Right atrium auricular region (tissue), 2 donors: ENCODE data around the gene DDR1. TPM values are rescaled to one million over a fixed set of nuclear protein-coding genes. Genes with fewer than 3 reads are reported as not detected.

Experiments
- DNase-seq: peaks from one replicate; pipeline ENCODE4 v3.0.0-alpha.2; 2019; ENCODE audit warnings: low spot score
- H3K27ac ChIP-seq, 2 donors: fragments of 200-600 bp; sonication (generic); 1 replicate in 1 of 2; 2 replicates in 1 of 2; pipeline ENCODE4 v1.5.1; 2016 to 2019
- H3K27me3 ChIP-seq, 2 donors: fragments of 200-600 bp; sonication (generic); one replicate each; pipeline versions ENCODE4 v1.5.1 to v1.6.0; 2017 to 2019
- H3K36me3 ChIP-seq: fragments of 200-600 bp; sonication (generic); one replicate; pipeline ENCODE4 v1.5.1; 2016
- H3K4me1 ChIP-seq, 2 donors: fragments of 200-600 bp; sonication (generic); one replicate each; pipeline versions ENCODE4 v1.5.1 to v1.6.0; 2017 to 2019
- H3K4me3 ChIP-seq, 2 donors: fragments of 200-600 bp; sonication (generic); 1 replicate in 1 of 2; 2 replicates in 1 of 2; pipeline ENCODE4 v1.5.1; 2017 to 2019; ENCODE audit warnings: mild to moderate bottlenecking in 1 of 2, moderate library complexity in 1 of 2
- H3K9me3 ChIP-seq, 2 donors: fragments of 200-600 bp; sonication (generic); one replicate each; pipeline ENCODE4 v1.5.1; 2019
- CTCF ChIP-seq, 2 donors: fragments of 200-600 bp; sonication (generic); IDR thresholded peaks; one replicate each; pipeline ENCODE4 v1.5.1; 2019; ENCODE audit warnings: antibody characterized with exemption in 2 of 2
- total RNA-seq, 2 donors: library from RNA; depleted of rRNA; stranded (reverse); fragments of >200 nt; gene quantifications; one replicate each; pipeline ENCODE4 v1.1.0, GENCODE V29; 2016

The DDR1 gene
- total RNA-seq, 2 donors from 2014 or later: 61.7 to 106 TPM

DNA sequence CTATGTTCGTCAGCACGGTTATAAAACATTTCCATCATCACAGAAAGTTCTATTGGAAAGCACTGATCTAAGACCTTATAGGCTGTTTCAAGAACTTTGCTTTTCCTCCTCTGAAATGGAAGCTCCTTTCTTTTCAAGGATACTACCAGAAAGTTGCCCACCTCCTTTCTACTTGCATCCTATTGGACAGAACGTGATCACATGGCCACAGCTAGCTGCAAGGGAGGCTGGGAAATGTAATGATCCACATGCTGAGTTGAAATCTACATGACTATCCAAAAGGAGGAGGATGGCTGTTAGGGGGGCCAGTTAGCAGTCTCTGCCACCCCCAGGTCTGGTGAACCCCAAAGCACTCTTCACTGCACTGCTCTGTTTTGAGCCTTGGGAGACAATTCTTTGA is 44.4 kb downstream of the DDR1 start:
- Histone ChIP-seq H3K4me1 (peaks cover 0 to 11% of the 10 kb centered on the region in 2 donors), H3K36me3 (peaks cover 13% of the 10 kb centered on the region), H3K9me3 (peaks cover 0 to 10% of the 10 kb centered on the region in 2 donors), H3K27me3 (no peaks in the 10 kb centered on the region), H3K27ac (no peak overlapping the region), H3K4me3 (no peak overlapping the region)
- no peak for TF ChIP-seq CTCF (IDR thresholded peaks at IDR 0.05)
- DNase-seq: no peak

GRCh38 chr6:30930506-30930905 is 46.2 kb downstream of the DDR1 start:
- H3K4me3 ChIP-seq: no peak overlapping the region
- H3K36me3 ChIP-seq: peaks cover 7% of the 10 kb centered on the region
- H3K9me3 ChIP-seq: peaks cover 0 to 10% of the 10 kb centered on the region in 2 donors
- no peak for DNase-seq
- peaks cover 0 to 11% of the 10 kb centered on the region in 2 donors for H3K4me1 ChIP-seq
- H3K27me3 ChIP-seq: no peaks in the 10 kb centered on the region
- TF ChIP-seq CTCF (IDR thresholded peaks at IDR 0.05): no peak
- no peak overlapping the region for H3K27ac ChIP-seq

GRCh38 chr6:30931272-30931671 is 47.0 kb downstream of the DDR1 start:
- peaks cover 0 to 11% of the 10 kb centered on the region in 2 donors for H3K4me1 ChIP-seq
- DNase-seq: no peak
- no peaks in the 10 kb centered on the region for H3K36me3 ChIP-seq
- H3K4me3 ChIP-seq: no peak overlapping the region
- H3K9me3 ChIP-seq: peaks cover 0 to 10% of the 10 kb centered on the region in 2 donors
- no peak overlapping the region for H3K27ac ChIP-seq
- no peak for TF ChIP-seq CTCF (IDR thresholded peaks at IDR 0.05)
- H3K27me3 ChIP-seq: no peaks in the 10 kb centered on the region

- Histone ChIP-seq H3K4me1 (peaks cover 0 to 3% of the 10 kb centered on the region in 2 donors), H3K4me3 (no peak within 1 kb of the TSS), H3K27me3 (no peaks in the 10 kb centered on the region), H3K27ac (no peak within 1 kb of the TSS), H3K36me3 (no peaks in the 10 kb centered on the region), H3K9me3 (peaks cover 0 to 10% of the 10 kb centered on the region in 2 donors)
- TF ChIP-seq CTCF (IDR thresholded peaks at IDR 0.05): no peak
- DNase-seq: no peak
Observed at GRCh38 chr6:30931969-30932645, 47.8 kb downstream of the DDR1 start, which contains the start of gene SFTA2. TSS of gene SFTA2 (minus strand) at chr6:30932170. CDS start at chr6:30932096, 74 bp downstream.

DNA sequence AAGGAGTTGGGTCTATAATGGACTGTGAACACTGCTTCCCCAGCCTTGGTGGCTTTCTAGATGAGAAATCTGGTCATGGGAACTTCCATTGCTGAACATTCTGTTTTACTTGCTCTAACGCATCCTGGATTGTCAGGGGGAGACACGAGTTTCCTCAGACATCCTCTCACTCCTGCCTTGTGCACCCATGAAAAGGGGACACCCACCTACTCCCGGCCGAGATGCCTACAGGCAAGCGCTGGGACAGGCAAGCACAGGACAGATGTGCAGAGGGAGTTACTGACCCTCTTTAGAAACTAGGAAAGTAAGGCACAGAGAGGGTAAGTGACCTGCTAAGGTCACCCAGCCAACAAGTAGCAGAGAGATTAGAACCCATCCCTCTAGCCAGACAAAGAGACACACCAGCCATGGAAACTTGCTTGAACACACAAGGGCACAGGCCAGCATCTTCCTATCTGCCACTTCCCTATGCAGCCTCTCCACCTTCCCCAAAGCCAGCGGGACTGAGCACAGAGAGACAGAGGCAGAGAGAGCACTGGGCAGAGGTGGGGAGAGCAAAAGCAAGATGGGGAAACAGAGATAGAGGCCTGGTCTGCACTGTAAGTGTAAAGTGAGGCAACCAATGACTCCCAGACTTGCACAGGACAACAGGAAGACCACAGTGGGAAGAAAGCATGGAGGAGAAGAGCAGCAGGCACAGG is 48.5 kb downstream of the DDR1 start:
- no peak for TF ChIP-seq CTCF (IDR thresholded peaks at IDR 0.05)
- DNase-seq: no peak
- H3K4me1 ChIP-seq: no peaks in the 10 kb centered on the region
- H3K27me3 ChIP-seq: no peaks in the 10 kb centered on the region
- no peaks in the 10 kb centered on the region for H3K36me3 ChIP-seq
- H3K27ac ChIP-seq: no peak overlapping the region
- H3K4me3 ChIP-seq: no peak overlapping the region
- peaks cover 0 to 10% of the 10 kb centered on the region in 2 donors for H3K9me3 ChIP-seq
